Neural cell (in vitro differentiated cells): Measurements from ENCODE around the gene SLIT3. TPM values are rescaled to one million over a fixed set of nuclear protein-coding genes. Genes with fewer than 3 reads are reported as not detected.

Experiments
- H2AFZ ChIP-seq: fragments of 200-600, 300-800 bp; sonication (generic), shearing (Covaris generic); 2 replicates; pipeline ENCODE4 v1.6.0; 2014; ENCODE audit warnings: low read depth, mild to moderate bottlenecking, antibody characterized with exemption, low read length, moderate library complexity
- H3F3A ChIP-seq: fragments of 200-600 bp; shearing (Covaris generic); 2 replicates; pipeline ENCODE4 v1.6.1; 2016; ENCODE audit warnings: mild to moderate bottlenecking, moderate library complexity, mixed read lengths, antibody characterized with exemption, low read length; ENCODE audit not compliant: insufficient read depth, poor library complexity, severe bottlenecking
- H3K27ac ChIP-seq: fragments of 200-600, 300-800 bp; sonication (generic), shearing (Covaris generic); 2 replicates; pipeline ENCODE4 v1.5.1; 2014; ENCODE audit warnings: mild to moderate bottlenecking, low read length, moderate library complexity
- H3K27me3 ChIP-seq: fragments of 300-800, 200-600 bp; sonication (generic), shearing (Covaris generic); 2 replicates; pipeline ENCODE4 v1.6.0; 2014; ENCODE audit warnings: mild to moderate bottlenecking, low read depth, low read length, moderate library complexity; ENCODE audit not compliant: insufficient read depth
- H3K36me3 ChIP-seq: fragments of 300-800, 200-600 bp; sonication (generic), shearing (Covaris generic); 2 replicates; pipeline ENCODE4 v1.5.1; 2014; ENCODE audit warnings: mild to moderate bottlenecking, antibody characterized with exemption, low read length, moderate library complexity; ENCODE audit not compliant: insufficient read depth
- H3K4me2 ChIP-seq: fragments of 300-800, 200-600 bp; sonication (generic), shearing (Covaris generic); 2 replicates; pipeline ENCODE4 v1.6.0; 2014; ENCODE audit warnings: mild to moderate bottlenecking, low read length
- H3K4me3 ChIP-seq: fragments of 300-800, 200-600 bp; sonication (generic), shearing (Covaris generic); 2 replicates; pipeline ENCODE4 v1.5.1; 2014; ENCODE audit warnings: mild to moderate bottlenecking, low read length, moderate library complexity
- H3K79me2 ChIP-seq: fragments of 200-600 bp; shearing (Covaris generic); replicated peaks from 2 replicates; pipeline ENCODE4 v1.6.0; 2014; ENCODE audit warnings: mild to moderate bottlenecking, low read length, moderate library complexity; ENCODE audit not compliant: insufficient read depth
- H3K9ac ChIP-seq: fragments of 300-800, 200-600 bp; sonication (generic), shearing (Covaris generic); 2 replicates; pipeline ENCODE4 v1.6.1; 2016; ENCODE audit warnings: mild to moderate bottlenecking, low read length, mixed read lengths
- H3K9me2 ChIP-seq: fragments of 200-600 bp; shearing (Covaris generic); 2 replicates; pipeline ENCODE4 v1.6.1; 2016; ENCODE audit warnings: mild to moderate bottlenecking, low read length, mixed read lengths; ENCODE audit not compliant: insufficient read depth
- H3K9me3 ChIP-seq: fragments of 200-600, 300-800 bp; sonication (generic), shearing (Covaris generic); 2 replicates; pipeline ENCODE4 v1.6.1; 2016; ENCODE audit warnings: mild to moderate bottlenecking, mixed run types, low read length, moderate library complexity, mixed read lengths
- H4K20me1 ChIP-seq: fragments of 200-600 bp; shearing (Covaris generic); 2 replicates; pipeline ENCODE4 v1.6.1; 2016; ENCODE audit warnings: mild to moderate bottlenecking, mixed run types; ENCODE audit not compliant: insufficient read depth
- CTCF ChIP-seq: fragments of 450-650 bp; IDR thresholded peaks from 2 replicates; pipeline ENCODE4 v1.5.1; 2014; ENCODE audit warnings: antibody characterized with exemption, mild to moderate bottlenecking, moderate library complexity; ENCODE audit not compliant: poor library complexity, severe bottlenecking
- EP300 ChIP-seq: fragments of 450-650 bp; conservative IDR thresholded peaks from 2 replicates; pipeline ENCODE4 v1.6.1; 2014; ENCODE audit warnings: antibody characterized with exemption, mild to moderate bottlenecking, moderate library complexity; ENCODE audit not compliant: poor library complexity, severe bottlenecking
- EZH2 ChIP-seq: fragments of 200-600, 300-800 bp; shearing (Covaris generic), sonication (generic); IDR thresholded peaks from 2 replicates; pipeline ENCODE4 v1.6.1; 2014; ENCODE audit warnings: antibody characterized with exemption, low read length, borderline replicate concordance, mild to moderate bottlenecking; ENCODE audit not compliant: insufficient read depth, poor library complexity, severe bottlenecking
- MXI1 ChIP-seq: fragments of 450-650 bp; conservative IDR thresholded peaks from 2 replicates; pipeline ENCODE4 v1.6.1; 2014; ENCODE audit warnings: antibody characterized with exemption, mild to moderate bottlenecking; ENCODE audit not compliant: poor library complexity, severe bottlenecking
- POLR2AphosphoS5 ChIP-seq: IDR thresholded peaks from 2 replicates; pipeline ENCODE4 v1.6.1; 2012
- RAD21 ChIP-seq: fragments of 450-650 bp; conservative IDR thresholded peaks from 2 replicates; pipeline ENCODE4 v1.6.1; 2014; ENCODE audit warnings: antibody characterized with exemption, mild to moderate bottlenecking, moderate library complexity
- SMC3 ChIP-seq: fragments of 450-650 bp; conservative IDR thresholded peaks from 2 replicates; pipeline ENCODE4 v1.6.1; 2014; ENCODE audit warnings: antibody characterized with exemption, mild to moderate bottlenecking, moderate library complexity; ENCODE audit not compliant: poor library complexity
- TAF1 ChIP-seq: IDR thresholded peaks from 2 replicates; pipeline ENCODE4 v1.6.1; 2012; ENCODE audit warnings: low read depth
- polyA plus RNA-seq: library from polyadenylated mRNA; depleted of rRNA; stranded (reverse); fragments of >200 nt; gene quantifications from 2 replicates; pipeline ENCODE4 v1.2.3, GENCODE V29; 2014
- TF ChIP-seq, protein P1 (sequence below): IDR thresholded peaks from 2 replicates; pipeline ENCODE4 v1.6.1; 2012; ENCODE audit warnings: borderline replicate concordance

SLIT3 gene
- polyA plus RNA-seq, 1 donor from 2014 or later, result 1.2 TPM

GRCh38 chr5:169103586-169104181, 197.3 kb downstream of the SLIT3 start:
- no peaks in the 10 kb centered on the region for H3K36me3 ChIP-seq
- no peak overlapping the region for H3K27ac ChIP-seq
- no peaks in the 10 kb centered on the region for H4K20me1 ChIP-seq
- H3K4me2 ChIP-seq, result no peak overlapping the region
- H3K9ac ChIP-seq, result no peak overlapping the region
- no peak overlapping the region for H3K4me3 ChIP-seq
- no peak overlapping the region for H2AFZ ChIP-seq
- TF ChIP-seq RAD21 (no peak), CTCF (no peak), MXI1 (no peak), EZH2 (no peak), POLR2AphosphoS5 (no peak), EP300 (no peak), SMC3 (no peak), TAF1 (no peak)
- TF ChIP-seq, protein P1, sequence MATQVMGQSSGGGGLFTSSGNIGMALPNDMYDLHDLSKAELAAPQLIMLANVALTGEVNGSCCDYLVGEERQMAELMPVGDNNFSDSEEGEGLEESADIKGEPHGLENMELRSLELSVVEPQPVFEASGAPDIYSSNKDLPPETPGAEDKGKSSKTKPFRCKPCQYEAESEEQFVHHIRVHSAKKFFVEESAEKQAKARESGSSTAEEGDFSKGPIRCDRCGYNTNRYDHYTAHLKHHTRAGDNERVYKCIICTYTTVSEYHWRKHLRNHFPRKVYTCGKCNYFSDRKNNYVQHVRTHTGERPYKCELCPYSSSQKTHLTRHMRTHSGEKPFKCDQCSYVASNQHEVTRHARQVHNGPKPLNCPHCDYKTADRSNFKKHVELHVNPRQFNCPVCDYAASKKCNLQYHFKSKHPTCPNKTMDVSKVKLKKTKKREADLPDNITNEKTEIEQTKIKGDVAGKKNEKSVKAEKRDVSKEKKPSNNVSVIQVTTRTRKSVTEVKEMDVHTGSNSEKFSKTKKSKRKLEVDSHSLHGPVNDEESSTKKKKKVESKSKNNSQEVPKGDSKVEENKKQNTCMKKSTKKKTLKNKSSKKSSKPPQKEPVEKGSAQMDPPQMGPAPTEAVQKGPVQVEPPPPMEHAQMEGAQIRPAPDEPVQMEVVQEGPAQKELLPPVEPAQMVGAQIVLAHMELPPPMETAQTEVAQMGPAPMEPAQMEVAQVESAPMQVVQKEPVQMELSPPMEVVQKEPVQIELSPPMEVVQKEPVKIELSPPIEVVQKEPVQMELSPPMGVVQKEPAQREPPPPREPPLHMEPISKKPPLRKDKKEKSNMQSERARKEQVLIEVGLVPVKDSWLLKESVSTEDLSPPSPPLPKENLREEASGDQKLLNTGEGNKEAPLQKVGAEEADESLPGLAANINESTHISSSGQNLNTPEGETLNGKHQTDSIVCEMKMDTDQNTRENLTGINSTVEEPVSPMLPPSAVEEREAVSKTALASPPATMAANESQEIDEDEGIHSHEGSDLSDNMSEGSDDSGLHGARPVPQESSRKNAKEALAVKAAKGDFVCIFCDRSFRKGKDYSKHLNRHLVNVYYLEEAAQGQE, result no peak
- H3K79me2 ChIP-seq, result no peaks in the 10 kb centered on the region
- no peaks in the 10 kb centered on the region for H3K9me2 ChIP-seq
- H3F3A ChIP-seq, result no peaks in the 10 kb centered on the region
- H3K27me3 ChIP-seq, result no peaks in the 10 kb centered on the region
- H3K9me3 ChIP-seq, result no peaks in the 10 kb centered on the region

DNA sequence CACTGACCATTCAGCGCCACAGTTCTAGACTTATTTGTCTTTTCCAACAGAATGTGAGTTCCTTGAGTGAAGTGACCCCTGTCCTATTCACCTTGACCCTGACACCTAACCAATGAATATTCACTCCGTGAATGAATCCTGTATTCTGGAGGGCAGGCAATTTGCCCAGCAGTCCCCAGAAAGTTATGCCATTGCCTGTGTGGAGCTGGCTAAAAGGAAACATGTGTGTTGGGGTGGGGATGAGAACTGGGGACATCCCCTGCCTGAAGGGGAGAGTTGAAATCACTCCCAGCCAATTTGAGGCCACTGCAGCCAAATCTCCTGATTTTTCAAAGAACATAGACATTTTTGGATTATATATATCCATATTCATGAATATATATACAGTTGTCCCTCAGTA, 199.0 kb downstream of the SLIT3 start:
- Histone ChIP-seq H3K27ac (no peak overlapping the region), H3K4me2 (no peak overlapping the region)
- TF ChIP-seq TAF1 (no peak), EP300 (no peak), SMC3 (no peak), MXI1 (no peak), POLR2AphosphoS5 (no peak), RAD21 (no peak), EZH2 (no peak), CTCF (no peak)
- TF ChIP-seq, protein P1, result no peak

More for the DNA sequence above, 199.0 kb downstream of the SLIT3 start:
- Histone ChIP-seq H3K4me3 (no peak overlapping the region), H4K20me1 (no peaks in the 10 kb centered on the region), H2AFZ (no peak overlapping the region), H3K36me3 (no peaks in the 10 kb centered on the region), H3K79me2 (no peaks in the 10 kb centered on the region), H3K27me3 (no peaks in the 10 kb centered on the region), H3F3A (no peaks in the 10 kb centered on the region), H3K9ac (no peak overlapping the region), H3K9me3 (no peaks in the 10 kb centered on the region), H3K9me2 (no peaks in the 10 kb centered on the region)
